ENCODE results near the gene ZNF823.

- TF ChIP-seq POLR2A (IDR thresholded peaks at IDR 0.05) (no peak), POLR2AphosphoS5 (IDR thresholded peaks at IDR 0.05) (no peak)
These were observed 46.5 kb downstream of the ZNF823 start for GRCh38 chr19:11692127-11692790.
